H9 (cell line): ENCODE data around the gene PRMT2. TPM values are rescaled to one million over a fixed set of nuclear protein-coding genes. Genes with fewer than 3 reads are reported as not detected.

Experiments used
- DNase-seq: peaks from one replicate; pipeline ENCODE4 v3.0.0-alpha.2; 2017
- H2AFZ ChIP-seq: one replicate; pipeline ENCODE4 v1.6.1; 2013; ENCODE audit warnings: mild to moderate bottlenecking, low read length, control low read depth, moderate library complexity
- H2AK5ac ChIP-seq: 2 replicates; pipeline ENCODE4 v1.6.1; 2013; ENCODE audit warnings: low read length, control low read depth, mixed read lengths; ENCODE audit not compliant: insufficient read length
- H2BK120ac ChIP-seq: one replicate; pipeline ENCODE4 v1.6.1; 2013; ENCODE audit warnings: low read depth, mild to moderate bottlenecking, low read length, control low read depth, inconsistent platforms; ENCODE audit not compliant: poor library complexity, severe bottlenecking
- H2BK12ac ChIP-seq: 2 replicates; pipeline ENCODE4 v1.6.1; 2013; ENCODE audit warnings: low read length, control low read depth, mixed read lengths, low read depth; ENCODE audit not compliant: insufficient read length
- H2BK15ac ChIP-seq: 2 replicates; pipeline ENCODE4 v1.6.1; 2013; ENCODE audit warnings: low read depth, low read length, control low read depth
- H2BK20ac ChIP-seq: one replicate; pipeline ENCODE4 v1.6.1; 2013; ENCODE audit warnings: low read depth, mild to moderate bottlenecking, low read length, control low read depth, inconsistent platforms; ENCODE audit not compliant: poor library complexity, severe bottlenecking
- H2BK5ac ChIP-seq: 2 replicates; pipeline ENCODE4 v1.6.1; 2013; ENCODE audit warnings: low read length, control low read depth, mixed read lengths; ENCODE audit not compliant: insufficient read length
- H3K14ac ChIP-seq: 2 replicates; pipeline ENCODE4 v1.6.1; 2013; ENCODE audit warnings: low read length, control low read depth; ENCODE audit not compliant: insufficient read depth
- H3K18ac ChIP-seq: 2 replicates; pipeline ENCODE4 v1.6.1; 2013; ENCODE audit warnings: low read depth, mild to moderate bottlenecking, mixed read lengths, low read length, control low read depth; ENCODE audit not compliant: insufficient read length
- H3K23ac ChIP-seq: 2 replicates; pipeline ENCODE4 v1.6.1; 2013; ENCODE audit warnings: low read length, control low read depth, mixed read lengths, low read depth; ENCODE audit not compliant: insufficient read length
- H3K23me2 ChIP-seq: 2 replicates; pipeline ENCODE4 v1.6.1; 2013; ENCODE audit warnings: low read depth, mild to moderate bottlenecking, mixed read lengths, low read length, control low read depth; ENCODE audit not compliant: insufficient read length, poor library complexity, severe bottlenecking
- H3K27ac ChIP-seq: 2 replicates; pipeline ENCODE4 v1.5.1; 2013; ENCODE audit warnings: low read length, control low read depth, mixed read lengths, low read depth; ENCODE audit not compliant: insufficient read length
- H3K27me3 ChIP-seq: 2 replicates; pipeline ENCODE4 v1.6.1; 2013; ENCODE audit warnings: low read length, control low read depth, inconsistent platforms; ENCODE audit not compliant: insufficient read depth
- H3K4ac ChIP-seq: 2 replicates; pipeline ENCODE4 v1.6.1; 2013; ENCODE audit warnings: low read depth, mild to moderate bottlenecking, control low read depth, inconsistent platforms, low read length, moderate library complexity
- H3K4me1 ChIP-seq: 2 replicates; pipeline ENCODE4 v1.6.1; 2013; ENCODE audit warnings: low read length, control low read depth, inconsistent platforms; ENCODE audit not compliant: insufficient read depth
- H3K4me2 ChIP-seq: 2 replicates; pipeline ENCODE4 v1.6.1; 2013; ENCODE audit warnings: low read length, control low read depth, mixed read lengths; ENCODE audit not compliant: insufficient read length, insufficient read depth
- H3K56ac ChIP-seq: 2 replicates; pipeline ENCODE4 v1.6.1; 2013; ENCODE audit warnings: low read depth, mild to moderate bottlenecking, mixed read lengths, low read length, control low read depth; ENCODE audit not compliant: insufficient read length
- H3K79me1 ChIP-seq: 2 replicates; pipeline ENCODE4 v1.6.1; 2013; ENCODE audit warnings: low read depth, mild to moderate bottlenecking, moderate library complexity, low read length, control low read depth, inconsistent platforms; ENCODE audit not compliant: insufficient read depth, poor library complexity, severe bottlenecking
- H3K79me2 ChIP-seq: 2 replicates; pipeline ENCODE4 v1.6.1; 2013; ENCODE audit warnings: low read length, control low read depth, inconsistent platforms; ENCODE audit not compliant: insufficient read depth
- H3K9ac ChIP-seq: 2 replicates; pipeline ENCODE4 v1.6.1; 2013; ENCODE audit warnings: low read length, control low read depth, mixed read lengths; ENCODE audit not compliant: insufficient read length; ENCODE audit errors: extremely low read depth
- H3K9me3 ChIP-seq: one replicate; pipeline ENCODE4 v1.6.1; 2013; ENCODE audit warnings: low read depth, low read length, inconsistent platforms; ENCODE audit not compliant: control insufficient read depth
- H3T11ph ChIP-seq: one replicate; pipeline ENCODE4 v1.6.1; 2013; ENCODE audit warnings: mild to moderate bottlenecking, low read length, control low read depth, inconsistent platforms
- H4K20me1 ChIP-seq: one replicate; pipeline ENCODE4 v1.6.1; 2013; ENCODE audit not compliant: control insufficient read depth, insufficient read length, insufficient read depth
- H4K5ac ChIP-seq: 2 replicates; pipeline ENCODE4 v1.6.1; 2013; ENCODE audit warnings: low read depth, mild to moderate bottlenecking, mixed read lengths, low read length, control low read depth; ENCODE audit not compliant: insufficient read length
- H4K8ac ChIP-seq: replicated peaks from 2 replicates; pipeline ENCODE4 v1.6.1; 2013; ENCODE audit warnings: low read length, control low read depth, mixed read lengths, low read depth; ENCODE audit not compliant: insufficient read length
- H4K91ac ChIP-seq: 2 replicates; pipeline ENCODE4 v1.6.1; 2013; ENCODE audit warnings: low read depth, mild to moderate bottlenecking, moderate library complexity, mixed read lengths, low read length, control low read depth; ENCODE audit not compliant: insufficient read length
- H3K27ac Mint-ChIP-seq, 3 experiments: 2 replicates in 2 of 3; 3 replicates in 1 of 3; pipeline ENCODE4 v1.8.0; 2020 to 2021; ENCODE audit warnings: mixed read lengths in 3 of 3, mild to moderate bottlenecking in 1 of 3, moderate library complexity in 1 of 3
- H3K27me3 Mint-ChIP-seq: 2 replicates; pipeline ENCODE4 v1.8.0; 2021; ENCODE audit warnings: low read depth, mild to moderate bottlenecking, moderate library complexity, mixed read lengths
- H3K36me3 Mint-ChIP-seq, 3 experiments: 2 replicates in 2 of 3; 3 replicates in 1 of 3; pipeline ENCODE4 v1.8.0; 2020 to 2021; ENCODE audit warnings: low read depth in 3 of 3, mixed read lengths in 3 of 3; ENCODE audit not compliant: insufficient read depth in 1 of 3
- H3K4me1 Mint-ChIP-seq, 2 experiments: 2 replicates each; pipeline ENCODE4 v1.8.0; 2020; ENCODE audit warnings: mixed read lengths in 2 of 2
- H3K4me3 Mint-ChIP-seq, 2 experiments: 2 replicates in 1 of 2; 3 replicates in 1 of 2; pipeline ENCODE4 v1.8.0; 2020 to 2021; ENCODE audit warnings: mild to moderate bottlenecking in 2 of 2, mixed read lengths in 2 of 2, moderate library complexity in 1 of 2
- H3K9me3 Mint-ChIP-seq, 2 experiments: 2 replicates in 1 of 2; 3 replicates in 1 of 2; pipeline ENCODE4 v1.8.0; 2020; ENCODE audit warnings: mild to moderate bottlenecking in 2 of 2, mixed read lengths in 2 of 2, moderate library complexity in 1 of 2
- CTCF ChIP-seq: fragments of 200-600 bp; sonication (generic); conservative IDR thresholded peaks from 3 replicates; pipeline ENCODE4 v1.8.0; 2021; ENCODE audit warnings: antibody characterized with exemption, mild to moderate bottlenecking
- WGBS: extraction: QIAGEN DNeasy Blood & Tissue Kit; methylation state at CpG from one replicate; pipeline ENCODE4 v1.1.7; 2013; ENCODE audit warnings: missing lambda C conversion rate, low lambda C conversion rate, mixed read lengths; ENCODE audit not compliant: insufficient read length; ENCODE audit errors: extremely low coverage; 5-methylcytosine and 5-hydroxymethylcytosine counted together
- total RNA-seq: library from RNA; stranded (reverse); gene quantifications from 2 replicates; pipeline ENCODE4 v1.2.1, GENCODE V29; 2021

Gene PRMT2
- total RNA-seq, 1 experiment from 2014 or later, result 53.7 TPM

- peaks cover 7 to 14% of the 10 kb centered on the region in 2 experiments; a peak in 4 of 5 replicates for H3K9me3 Mint-ChIP-seq
- H3K27me3 Mint-ChIP-seq, result peaks cover 10% of the 10 kb centered on the region
- Histone ChIP-seq H3K4ac (no peak overlapping the region), H4K5ac (no peak overlapping the region), H2BK5ac (no peak overlapping the region), H2BK20ac (no peak overlapping the region), H3K23me2 (no peaks in the 10 kb centered on the region), H2BK12ac (no peak overlapping the region), H3K14ac (no peak overlapping the region), H4K20me1 (no peaks in the 10 kb centered on the region), H2BK120ac (no peak overlapping the region), H3K23ac (no peak overlapping the region), H3K18ac (no peak overlapping the region), H3K27ac (no peak overlapping the region), H3K79me2 (no peaks in the 10 kb centered on the region), H3K56ac (no peak overlapping the region), H3K9ac (no peak overlapping the region), H3K27me3 (no peaks in the 10 kb centered on the region), H3K9me3 (no peaks in the 10 kb centered on the region), H3T11ph (no peak overlapping the region), H4K91ac (no peak overlapping the region), H2AFZ (no peak overlapping the region), H3K4me2 (no peak overlapping the region), H2AK5ac (no peak overlapping the region), H3K4me1 (no peaks in the 10 kb centered on the region), H4K8ac (no peak overlapping the region), H2BK15ac (no peak overlapping the region), H3K79me1 (no peaks in the 10 kb centered on the region)
- H3K4me3 Mint-ChIP-seq, result no peak overlapping the region
- no CpG with 5 or more reads among the region's 14 CpGs for WGBS
- no peak overlapping the region for H3K27ac Mint-ChIP-seq
- peaks cover 16 to 32% of the 10 kb centered on the region in 2 experiments for H3K4me1 Mint-ChIP-seq
- no peak for DNase-seq
- no peak for TF ChIP-seq CTCF
- no peaks in the 10 kb centered on the region; a peak in 1 of 7 replicates for H3K36me3 Mint-ChIP-seq
These were observed 29.6 kb upstream of the PRMT2 start for GRCh38 chr21:46605767-46606426.
